Measurements from ENCODE around the gene UQCRC1. TPM values are rescaled to one million over a fixed set of nuclear protein-coding genes. Genes with fewer than 3 reads are reported as not detected.

UQCRC1 gene
- total RNA-seq, 1 experiment from 2014 or later, result 359 TPM

DNA sequence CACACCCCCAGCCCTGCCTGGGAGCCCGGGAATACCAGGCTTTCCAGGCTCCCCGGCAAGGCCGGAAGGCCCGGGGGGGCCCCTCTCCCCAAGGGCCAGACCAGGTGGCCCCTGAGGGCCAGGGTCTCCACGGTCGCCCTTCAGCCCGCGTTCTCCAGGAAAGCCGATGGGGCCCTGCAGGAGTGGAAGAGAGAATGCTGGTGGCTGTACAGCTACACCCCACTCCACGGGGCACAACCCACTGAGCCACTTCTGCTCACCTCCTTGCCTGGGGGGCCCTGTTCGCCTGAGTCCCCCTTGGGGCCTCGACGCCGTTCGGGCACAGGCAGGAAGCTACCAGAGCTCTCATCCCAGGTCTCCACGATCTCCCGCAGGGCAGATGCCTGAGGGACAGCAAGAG, 34.1 kb downstream of the UQCRC1 start:
- no peak for DNase-seq (ENCODE audit: low read depth)

DNA sequence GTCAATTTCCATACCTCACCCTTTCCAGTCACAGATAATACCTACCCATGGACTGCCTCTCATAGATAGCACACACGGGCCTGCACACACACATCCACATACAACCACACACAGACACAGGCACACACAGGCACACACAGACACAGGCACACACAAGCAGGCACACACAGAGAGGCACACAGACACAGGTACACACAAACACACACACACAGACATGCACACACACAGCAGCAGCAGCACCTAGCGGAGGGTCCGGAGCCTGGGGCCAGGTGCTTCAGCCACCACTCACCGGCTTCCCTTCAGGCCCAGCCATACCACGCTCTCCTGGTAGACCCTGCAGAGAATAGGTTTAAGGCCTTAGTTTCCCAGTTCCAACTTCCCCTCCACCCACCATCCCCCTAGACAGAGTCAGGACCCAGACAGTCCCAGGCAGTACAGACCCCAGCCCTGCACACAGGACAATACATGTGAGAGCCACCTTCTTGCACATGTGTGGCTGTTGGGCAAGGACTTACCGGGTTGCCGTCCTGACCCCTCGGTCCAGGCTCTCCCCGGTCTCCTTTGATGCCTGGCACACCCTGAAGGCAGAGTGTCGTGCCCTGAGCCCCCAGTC, 35.4 kb downstream of the UQCRC1 start:
- DNase-seq (ENCODE audit: low read depth), result no peak

DNA sequence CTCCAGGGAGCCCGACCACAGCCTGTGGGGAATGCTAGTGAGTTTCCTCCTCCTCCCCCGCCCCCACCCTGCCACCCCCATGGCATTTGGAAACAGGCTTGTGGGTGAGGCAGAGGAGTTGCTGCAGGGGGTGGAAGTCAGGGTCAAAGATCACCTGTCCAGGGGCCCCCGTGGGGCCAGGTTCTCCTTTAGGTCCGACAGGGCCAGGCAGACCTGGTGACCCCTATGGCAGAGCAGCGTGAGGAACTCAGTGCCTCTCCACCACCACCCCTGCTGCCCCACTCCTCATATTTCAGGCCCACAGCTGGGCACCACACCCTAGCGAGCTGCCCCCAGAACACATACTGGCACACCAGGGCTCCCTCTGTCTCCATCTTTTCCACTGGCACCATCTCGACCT, 36.9 kb downstream of the UQCRC1 start:
- no peak for DNase-seq (ENCODE audit: low read depth)

DNA sequence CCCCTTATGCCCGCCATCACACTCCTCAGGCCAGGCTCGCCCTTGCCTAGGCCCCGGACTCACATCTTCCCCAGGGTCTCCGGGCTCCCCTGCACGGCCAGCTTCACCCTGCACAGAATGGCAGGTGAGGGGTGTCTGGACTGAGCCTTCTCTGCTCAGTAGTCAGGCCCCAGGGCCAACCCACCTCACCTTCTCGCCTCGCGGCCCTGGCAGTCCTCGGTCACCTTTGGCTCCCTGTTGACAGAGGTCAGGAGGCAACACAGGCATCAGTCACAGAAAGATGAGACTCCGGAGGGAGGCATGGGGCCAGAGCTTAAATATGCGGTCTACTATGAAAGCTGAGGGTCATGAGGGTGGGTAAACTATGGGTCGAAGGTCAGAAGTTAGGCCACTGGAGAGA, 37.5 kb downstream of the UQCRC1 start:
- no peak for DNase-seq (ENCODE audit: low read depth)

DNA sequence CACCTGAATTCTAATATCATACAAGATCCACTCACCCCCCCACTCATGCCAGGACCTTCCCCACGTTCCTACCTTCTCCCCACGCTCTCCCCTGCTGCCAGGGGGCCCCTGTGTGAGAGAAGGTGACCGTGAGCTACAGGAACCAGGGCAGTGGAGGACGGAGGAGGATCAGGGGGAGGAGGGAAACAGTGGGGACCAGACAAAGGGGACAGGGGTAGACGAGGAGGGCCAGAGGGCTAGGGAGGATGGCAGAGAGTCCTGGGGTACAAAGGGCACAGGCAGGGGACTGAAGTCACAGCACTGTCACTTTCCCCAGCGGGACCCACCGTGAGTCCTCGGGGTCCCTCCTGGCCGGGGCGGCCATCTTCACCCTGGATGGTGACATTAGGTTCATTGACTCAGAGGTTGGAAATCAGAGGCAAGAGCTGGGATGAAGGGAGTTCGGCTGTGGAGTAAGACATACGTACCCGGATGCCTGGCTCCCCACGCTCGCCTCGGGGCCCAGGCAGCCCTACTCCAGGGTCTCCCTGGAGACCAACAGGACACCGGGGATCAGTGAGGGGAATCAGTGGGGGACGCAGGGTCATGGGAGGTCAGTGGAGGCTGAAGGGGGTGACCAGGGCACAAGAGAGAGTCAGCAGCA, 39.5 kb downstream of the UQCRC1 start:
- no peak for DNase-seq (ENCODE audit: low read depth)

DNA sequence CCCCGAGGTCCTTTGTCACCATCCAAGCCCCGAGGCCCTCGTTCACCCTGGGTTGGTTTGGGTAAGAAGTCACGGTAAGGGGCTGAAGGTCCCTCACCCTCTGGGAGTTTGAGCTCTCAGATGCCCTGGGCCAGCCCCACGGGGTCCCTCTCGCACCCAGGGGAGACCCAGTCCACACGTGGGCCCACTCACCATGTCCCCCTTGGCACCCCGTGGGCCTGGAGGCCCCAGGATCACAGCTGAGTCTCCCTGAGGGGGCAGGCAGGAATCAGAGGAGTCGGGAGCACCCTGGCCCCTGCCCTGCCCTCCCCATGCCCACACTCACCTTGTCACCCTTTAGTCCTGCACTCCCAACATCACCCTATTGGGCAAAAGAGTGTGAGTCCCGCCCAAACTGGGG, 40.0 kb downstream of the UQCRC1 start:
- DNase-seq (ENCODE audit: low read depth), result no peak

DNA sequence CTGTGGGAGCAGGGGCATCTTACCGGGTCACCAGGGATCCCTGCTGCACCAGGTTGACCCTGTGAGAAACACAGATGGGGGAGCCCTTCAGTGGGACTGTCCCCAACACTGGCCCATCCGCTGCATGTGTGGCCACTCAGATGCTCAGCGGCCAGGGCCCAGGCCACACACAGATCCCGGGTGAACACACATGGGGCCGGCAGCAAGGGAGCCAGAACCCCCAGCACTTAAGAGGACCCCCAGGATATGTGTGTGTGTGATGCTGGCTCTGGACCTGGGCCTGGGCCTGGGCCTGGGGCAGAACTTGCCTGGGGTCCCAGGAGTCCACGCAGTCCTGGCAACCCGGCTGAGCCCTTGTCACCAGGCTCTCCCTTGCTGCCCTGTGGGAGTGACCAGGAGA, 41.0 kb downstream of the UQCRC1 start:
- no peak for DNase-seq (ENCODE audit: low read depth)

DNA sequence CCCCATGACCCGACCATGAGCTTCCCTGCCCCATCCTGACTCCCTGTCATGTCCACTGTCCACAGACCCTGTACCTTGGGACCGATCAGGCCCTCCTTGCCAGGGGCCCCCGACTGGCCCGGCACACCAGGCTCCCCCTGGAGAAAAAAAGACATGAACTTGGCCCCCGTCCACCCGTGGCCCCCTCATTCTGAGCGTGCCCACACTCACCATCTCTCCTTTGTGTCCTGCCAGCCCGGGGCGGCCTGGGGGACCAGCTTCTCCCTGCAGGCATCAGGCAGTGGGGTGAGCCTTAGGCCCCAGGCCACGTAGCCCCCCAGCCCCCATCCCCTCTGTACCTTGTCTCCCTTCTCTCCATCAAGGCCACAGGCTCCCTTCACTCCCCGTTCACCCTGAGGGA, 41.9 kb downstream of the UQCRC1 start:
- no peak for DNase-seq (ENCODE audit: low read depth)

DNA sequence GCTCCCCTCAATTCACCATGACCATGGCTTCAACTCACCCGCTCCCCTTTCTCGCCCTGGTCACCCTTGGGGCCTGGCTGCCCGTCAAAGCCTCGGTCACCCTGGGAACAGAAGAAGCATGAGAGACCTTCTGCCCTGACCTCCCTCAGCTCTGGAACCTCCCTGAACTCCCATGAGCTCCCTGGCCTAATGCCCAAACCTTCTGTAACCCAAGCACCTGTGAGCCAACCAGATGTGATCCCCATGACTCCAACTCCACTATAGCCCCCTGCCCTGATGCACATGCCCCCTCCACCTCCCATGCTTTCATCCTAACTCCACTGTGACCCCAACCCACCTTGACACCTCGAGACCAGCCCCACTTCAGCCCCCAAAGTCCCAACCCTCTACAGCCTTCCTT, 42.4 kb downstream of the UQCRC1 start:
- no peak for DNase-seq (ENCODE audit: low read depth)

DNA sequence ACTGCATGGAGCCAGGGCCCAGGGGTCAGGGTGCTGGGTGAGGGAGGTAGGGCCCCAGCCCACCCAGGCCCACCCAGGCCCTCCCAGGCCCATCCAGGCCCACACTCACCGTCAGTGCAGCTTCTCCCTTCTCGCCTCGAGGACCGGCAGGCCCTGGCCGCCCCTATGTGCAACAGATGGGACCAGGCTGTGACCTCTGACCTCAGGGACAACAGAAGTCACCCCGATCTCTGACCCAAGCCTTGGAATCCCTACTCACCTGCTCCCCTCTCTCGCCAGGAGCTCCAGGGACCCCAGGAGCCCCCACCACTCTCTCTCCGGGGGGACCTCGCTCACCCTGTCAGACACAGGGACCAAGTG, 43.1 kb downstream of the UQCRC1 start:
- no peak for DNase-seq (ENCODE audit: low read depth)

DNA sequence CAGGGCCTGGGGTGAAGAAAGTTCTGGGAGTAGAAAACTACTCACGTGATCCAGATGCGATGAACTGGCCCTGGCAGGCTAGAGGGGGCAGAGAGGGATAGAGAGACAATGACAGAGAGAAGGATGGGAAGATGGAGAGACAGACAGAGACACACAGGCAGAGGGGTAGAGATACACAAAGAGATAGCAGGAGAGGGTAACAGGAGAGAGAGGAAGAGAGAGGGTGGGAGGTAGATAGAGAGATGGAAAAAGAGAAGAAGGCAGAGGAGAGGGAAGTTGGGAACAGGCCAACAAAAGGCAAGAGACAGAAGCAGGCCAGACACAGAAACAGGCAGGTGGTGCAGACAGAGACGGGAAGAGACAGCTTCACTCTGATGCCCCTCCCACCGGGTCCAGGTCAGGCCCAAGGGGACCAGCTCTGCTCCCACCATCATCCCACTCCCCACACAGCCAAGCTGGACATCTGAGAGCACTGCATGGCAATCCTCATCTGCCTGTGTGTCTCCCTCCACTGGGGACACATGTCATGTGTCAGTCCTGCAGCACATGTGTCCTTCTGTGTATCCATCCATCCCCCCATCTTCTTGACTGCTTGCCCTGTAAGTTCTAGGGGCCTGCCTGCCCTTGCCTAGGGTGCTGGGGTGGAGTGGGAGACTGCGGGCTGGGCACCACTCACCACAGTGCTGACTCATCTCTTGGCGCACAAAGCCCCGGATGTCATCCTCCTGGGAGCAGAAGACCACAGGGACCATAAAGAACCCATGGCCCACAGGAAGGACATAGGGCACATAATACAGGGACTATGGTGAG, 43.6 kb downstream of the UQCRC1 start:
- peak; percentile 92 for DNase-seq (ENCODE audit: low read depth)

DNA sequence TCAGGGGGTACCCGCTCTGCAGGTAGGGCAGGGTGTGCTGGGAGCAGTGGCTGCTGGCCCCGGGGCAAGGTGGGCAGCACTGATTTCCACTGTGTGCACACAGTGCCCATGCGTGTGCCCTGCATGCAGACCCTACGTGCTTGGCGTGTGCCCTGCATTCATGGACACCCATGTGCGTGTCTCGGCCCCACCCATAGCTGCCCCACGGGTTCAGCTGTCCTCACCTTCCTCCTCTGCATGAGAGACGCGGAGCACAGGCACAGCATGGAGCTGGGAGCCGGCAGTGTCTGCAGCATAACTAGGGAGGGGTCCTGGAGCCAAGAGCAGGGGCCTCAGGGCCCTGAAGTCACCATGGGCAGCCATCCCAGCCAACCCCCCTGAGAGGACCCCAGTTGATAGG, 44.3 kb downstream of the UQCRC1 start:
- DNase-seq (ENCODE audit: low read depth), result no peak

DNA sequence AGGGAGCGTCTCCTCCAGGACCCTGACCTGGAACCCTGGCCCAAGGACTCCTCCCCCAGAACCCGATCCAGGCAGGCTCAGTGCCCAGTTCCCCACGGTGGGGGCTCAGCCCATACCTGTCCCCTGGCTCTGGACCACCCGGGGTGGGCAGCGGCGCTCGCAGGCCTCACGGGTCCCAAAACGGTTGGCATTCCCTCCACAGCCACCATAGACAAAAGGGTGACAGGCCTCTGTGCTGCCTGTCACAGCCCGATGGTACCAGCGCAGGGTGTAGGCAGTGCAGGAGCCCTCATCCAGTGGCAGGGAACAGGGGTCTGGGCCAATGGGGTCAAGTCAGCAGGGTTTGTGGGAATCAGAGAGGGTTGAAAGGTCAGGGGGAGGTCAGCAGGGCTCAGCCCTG, 44.8 kb downstream of the UQCRC1 start:
- DNase-seq (ENCODE audit: low read depth), result no peak

DNA sequence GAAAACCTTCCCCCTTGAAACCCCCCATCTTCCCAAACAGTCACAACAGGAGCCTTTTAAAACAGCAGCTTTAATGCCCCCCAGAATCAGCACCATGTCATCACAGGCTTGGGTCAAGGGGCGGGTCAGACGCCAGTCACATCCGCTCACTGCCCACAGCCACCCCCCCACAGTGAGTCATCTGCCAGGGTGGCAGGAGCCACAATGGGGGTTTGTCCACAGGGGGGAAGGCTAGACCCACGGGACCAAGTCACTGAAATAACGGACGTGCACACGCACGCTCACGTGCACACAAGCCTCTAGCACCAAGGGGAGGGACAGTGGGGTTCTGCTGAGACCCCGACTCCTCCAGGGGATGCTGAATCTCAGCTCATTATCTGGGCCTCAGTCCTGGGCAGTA, 45.4 kb downstream of the UQCRC1 start:
- DNase-seq (ENCODE audit: low read depth), result peak; percentile 95

DNA sequence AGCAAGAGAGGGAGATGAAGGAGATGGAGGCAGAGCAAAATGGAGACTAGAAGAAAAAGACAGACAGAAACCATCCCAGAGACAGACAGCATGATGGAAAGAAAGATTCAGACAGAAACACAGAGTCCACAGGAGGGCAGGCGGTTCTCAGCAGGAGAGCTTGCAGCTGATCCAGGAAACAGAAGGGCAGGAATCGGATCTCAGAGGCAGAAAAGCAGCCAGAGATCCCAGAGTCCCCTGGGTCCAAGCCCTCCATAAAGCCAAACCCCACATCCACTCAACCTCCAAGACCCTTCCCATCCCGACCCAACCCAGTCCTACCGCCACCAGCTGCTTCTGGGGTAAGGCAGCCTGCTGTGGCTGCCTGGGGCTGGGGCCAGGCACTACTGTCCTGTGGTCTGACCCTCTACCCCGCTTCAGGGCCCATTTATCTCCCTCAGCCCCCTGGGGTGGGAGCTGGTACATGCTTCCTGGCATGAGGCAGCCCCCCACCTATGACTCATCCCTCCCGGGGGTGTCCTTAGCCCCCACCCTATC, 46.0 kb downstream of the UQCRC1 start, which contains the start of gene UCN2:
Gene UCN2 (minus strand): TSS at position 400 of the 537 bp plus-strand sequence. CDS start 657 bp downstream, outside the sequence.
- peak; percentile 80 for DNase-seq (ENCODE audit: low read depth)

DNA sequence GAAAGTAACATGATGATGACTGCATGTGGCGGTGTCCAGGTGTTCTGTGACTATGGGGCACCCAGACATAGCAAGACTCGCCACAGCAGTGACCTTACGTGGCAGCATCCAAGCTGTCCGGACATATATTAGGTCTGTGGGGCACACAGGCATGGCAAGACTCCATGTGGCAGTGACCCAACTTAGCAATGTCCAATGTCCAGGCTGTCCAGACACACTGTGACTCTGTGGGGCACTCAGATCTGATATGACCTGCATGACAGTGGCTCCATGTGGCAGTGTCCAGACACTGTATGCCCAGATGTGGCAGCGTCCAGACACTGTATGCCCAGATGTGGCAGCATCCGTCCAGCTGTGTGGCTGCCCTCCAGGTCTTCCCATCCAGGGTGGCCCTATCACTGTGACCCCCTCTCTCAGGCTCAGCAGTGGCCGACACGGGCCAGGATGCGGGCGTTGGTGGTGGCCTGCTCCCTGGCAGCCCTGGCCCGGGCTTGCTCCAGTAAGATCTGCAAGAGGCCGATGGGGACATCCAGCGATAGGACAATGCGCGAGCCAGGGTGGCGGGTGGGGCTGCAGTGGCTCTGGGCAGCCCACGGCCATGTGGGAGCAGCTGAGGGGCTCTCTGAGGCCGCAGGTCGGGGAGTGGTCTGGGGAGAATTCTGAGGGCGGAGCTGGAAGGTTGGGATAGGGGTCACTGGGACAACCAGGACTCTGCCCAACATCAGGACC, 46.9 kb downstream of the UQCRC1 start:
- DNase-seq (ENCODE audit: low read depth), result no peak

DNA sequence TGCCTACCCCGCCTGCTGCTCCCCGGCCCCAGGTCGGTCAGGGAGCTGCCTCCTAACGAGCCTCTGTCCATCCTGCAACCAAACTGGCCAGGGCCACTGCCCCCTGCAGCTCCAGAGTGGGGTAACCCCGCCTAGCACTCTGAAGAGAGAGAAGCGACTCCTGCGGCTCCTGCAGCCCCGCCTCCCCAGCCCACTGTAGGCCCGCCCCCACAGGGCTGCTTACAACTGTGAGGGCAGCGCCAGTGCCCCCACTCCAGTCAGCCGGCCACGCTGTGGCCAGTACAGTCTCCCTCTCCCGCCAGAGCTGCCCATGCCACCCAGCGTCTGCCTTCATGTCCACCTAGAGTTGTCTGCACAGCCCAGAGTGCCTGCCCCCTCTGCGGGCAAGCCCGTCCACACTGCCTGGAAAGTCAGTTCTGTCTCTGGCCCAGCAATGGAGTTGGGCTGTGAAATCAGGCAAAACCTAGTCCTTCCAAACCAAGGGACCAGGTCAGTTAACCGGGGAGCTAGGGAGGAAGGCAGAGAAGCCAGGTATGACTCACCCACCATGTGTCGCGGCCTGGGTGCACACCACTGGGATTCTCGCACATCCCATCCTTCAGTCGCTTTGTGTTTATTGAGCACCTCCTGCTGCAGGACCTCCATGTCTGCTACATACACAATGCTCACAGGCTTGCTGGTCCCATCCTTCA, 48.3 kb downstream of the UQCRC1 start:
- DNase-seq (ENCODE audit: low read depth), result peak; percentile 90

DNA sequence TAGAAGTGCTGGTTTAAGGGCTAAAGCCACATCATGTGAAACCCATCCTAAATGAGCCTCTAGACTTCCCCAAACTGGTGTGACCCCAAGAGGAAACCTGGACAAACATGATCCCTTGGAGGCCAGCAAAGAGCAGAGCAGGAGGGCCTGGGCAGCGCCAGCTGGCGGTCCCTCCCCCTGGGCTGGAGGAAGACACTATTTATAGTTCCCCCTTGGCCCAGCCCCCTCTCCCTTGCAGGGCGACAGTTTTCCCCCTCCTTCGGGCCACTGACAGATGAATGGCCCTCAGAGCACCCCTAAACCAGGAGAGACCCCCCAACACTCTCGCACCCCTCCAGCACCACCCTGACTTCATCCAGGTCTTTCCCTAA, 48.8 kb downstream of the UQCRC1 start:
- DNase-seq (ENCODE audit: low read depth), result peak; percentile 34

DNA sequence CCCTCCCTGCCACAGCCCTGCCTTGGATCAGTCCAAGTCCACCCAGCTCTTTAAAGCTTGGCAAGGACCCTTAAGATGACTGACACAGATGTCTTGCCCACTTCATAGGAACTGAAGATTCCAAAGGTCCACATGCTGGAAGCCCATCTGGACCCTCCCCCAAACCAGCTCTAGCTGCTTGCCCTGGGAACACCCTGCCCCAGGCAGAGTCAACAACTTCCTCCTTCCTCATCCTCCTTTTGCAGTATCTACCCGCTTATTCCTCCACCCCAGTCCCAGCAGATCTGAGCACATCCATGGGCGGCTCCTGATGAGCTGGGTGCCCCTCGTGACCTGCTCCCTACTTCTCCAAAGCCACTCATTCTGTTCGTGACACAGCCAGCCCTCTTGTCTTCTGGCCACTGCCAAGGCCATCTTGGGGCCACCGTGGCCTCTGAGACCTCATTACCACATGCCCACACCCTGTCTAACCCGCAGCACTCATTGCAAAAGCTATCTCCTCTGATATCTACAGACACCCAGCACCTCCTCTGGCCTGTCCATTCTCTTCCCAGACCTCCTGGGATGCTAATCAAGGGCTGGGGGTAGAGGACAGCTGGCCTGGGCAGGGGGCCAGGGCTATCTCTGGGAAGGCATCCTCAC, 50.8 kb downstream of the UQCRC1 start:
- DNase-seq (ENCODE audit: low read depth), result no peak

DNA sequence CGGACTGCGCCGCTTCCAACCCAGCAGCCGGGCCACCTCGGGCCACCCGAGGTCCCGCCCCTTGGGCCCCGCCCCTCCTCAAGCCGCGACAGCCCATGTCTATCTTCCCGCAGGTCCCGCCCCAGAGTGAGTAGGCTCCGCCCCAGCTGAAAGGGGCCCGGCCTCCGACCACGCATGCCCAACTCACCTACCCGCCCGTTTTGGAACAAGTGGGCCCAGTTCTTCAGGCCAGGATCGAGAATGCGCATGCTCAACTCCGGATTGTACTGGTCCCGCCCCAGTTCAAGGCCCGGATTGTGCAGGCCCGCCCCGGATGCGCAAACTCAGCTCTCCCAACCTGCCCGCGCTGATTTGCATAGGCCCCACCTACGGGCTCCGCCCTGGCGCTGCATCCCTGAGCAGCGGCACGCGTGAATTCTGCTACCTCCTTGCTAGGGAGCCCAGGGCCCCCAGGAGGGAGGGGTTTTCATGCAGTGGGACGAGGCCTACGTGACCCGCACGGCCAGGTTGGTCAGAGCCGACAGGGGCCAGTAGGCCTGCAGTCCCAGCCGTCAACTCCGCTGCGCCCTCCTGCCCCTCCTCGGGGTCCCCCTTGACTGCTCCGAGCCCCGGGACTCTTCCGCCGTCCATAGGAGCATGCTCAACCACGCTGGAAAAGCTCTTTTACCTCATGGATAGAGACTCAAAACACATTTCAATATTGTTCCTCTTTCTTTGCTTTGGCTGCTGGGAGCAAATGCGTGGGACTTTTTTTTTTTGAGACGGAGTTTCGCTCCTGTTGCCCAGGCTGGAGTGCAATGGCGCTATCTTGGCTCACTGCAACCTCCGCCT, 52.4 kb downstream of the UQCRC1 start, which contains the start of gene PFKFB4:
Gene PFKFB4 (minus strand): TSS at position 8 of the 831 bp plus-strand sequence. CDS start 26 bp downstream, outside the sequence.
- peak; percentile 99 for DNase-seq (ENCODE audit: low read depth)

Data from HT1080 (cell line).